ENCODE measurements around the gene CD2. TPM values are rescaled to one million over a fixed set of nuclear protein-coding genes. Genes with fewer than 3 reads are reported as not detected.

Gene CD2
- total RNA-seq, 4 donors from 2014 or later = 5.0 to 8.7 (median 6.3) TPM; not detected in 1

- no peak overlapping the region for H3K4me3 ChIP-seq
- no peaks in the 10 kb centered on the region for H3K36me3 ChIP-seq
- no peak for TF ChIP-seq POLR2A (IDR thresholded peaks at IDR 0.05)
- 80 to 89% methylated on average over 5 of the region's 5 CpGs for WGBS, 2 donors (ENCODE audit: low coverage in 1 of 2)
- intact Hi-C loops (cut with DNase I; ENCODE audit: low total_unique reads) = no loop called here
- DNase-seq = no peak
- H3K9me3 ChIP-seq = no peaks in the 10 kb centered on the region
- peaks cover 0 to 2% (median 0%) of the 10 kb centered on the region in 4 donors for H3K4me1 ChIP-seq
- no peak overlapping the region for H3K27ac ChIP-seq
- in situ Hi-C loops (cut with MboI; ENCODE audit: low pct_ligation_motif_present in 1 of 4, low pct_unique_long_range_greater_than_20kb in 1 of 4, low sequenced_read_pairs in 3 of 4) = no loop called here
- H3K27me3 ChIP-seq = no peaks in the 10 kb centered on the region
Observed at GRCh38 chr1:116726872-116727820, 27.1 kb upstream of the CD2 start.

GRCh38 chr1:116731439-116731838 is 22.8 kb upstream of the CD2 start:
- TF ChIP-seq POLR2A (IDR thresholded peaks at IDR 0.05) = no peak
- no peak for TF ChIP-seq POLR2AphosphoS5 (IDR thresholded peaks at IDR 0.05)
- no peak for TF ChIP-seq EP300 (IDR thresholded peaks at IDR 0.05; ENCODE audit: low read depth)
- no peak for TF ChIP-seq CTCF (IDR thresholded peaks at IDR 0.05)
- no peaks in the 10 kb centered on the region for H3K36me3 ChIP-seq
- H3K4me3 ChIP-seq = no peak overlapping the region
- no peak overlapping the region for H3K27ac ChIP-seq
- intact Hi-C loops (cut with DNase I; ENCODE audit: low total_unique reads) (loop anchor here (5.0 kb wide), 1 partner anchor 326 kb away; no protein-coding TSS in a partner anchor), in situ Hi-C loops (cut with MboI; ENCODE audit: low pct_ligation_motif_present in 1 of 4, low pct_unique_long_range_greater_than_20kb in 1 of 4, low sequenced_read_pairs in 3 of 4) (loop anchor here in 3 of 4 donors (10.0 kb wide), 3 partner anchors 83 to 393 kb away; partner anchors contain the start of gene TRIM45 (in 1 of the 3))
- no peaks in the 10 kb centered on the region for H3K4me1 ChIP-seq
- no peak for DNase-seq
- no peaks in the 10 kb centered on the region for H3K9me3 ChIP-seq
- no peaks in the 10 kb centered on the region for H3K27me3 ChIP-seq

GRCh38 chr1:116732726-116733125 is 21.5 kb upstream of the CD2 start:
- H3K9me3 ChIP-seq = no peaks in the 10 kb centered on the region
- intact Hi-C loops (cut with DNase I; ENCODE audit: low total_unique reads) = loop anchor here (5.0 kb wide), 1 partner anchor 325 kb away; no protein-coding TSS in a partner anchor
- WGBS, 2 donors (ENCODE audit: low coverage in 1 of 2) = 93 to 96% methylated on average over 3 to 6 of the region's 6 CpGs
- H3K36me3 ChIP-seq = no peaks in the 10 kb centered on the region
- TF ChIP-seq POLR2AphosphoS5 (IDR thresholded peaks at IDR 0.05) (no peak), CTCF (IDR thresholded peaks at IDR 0.05) (no peak), EP300 (IDR thresholded peaks at IDR 0.05; ENCODE audit: low read depth) (no peak), POLR2A (IDR thresholded peaks at IDR 0.05) (no peak)
- H3K27ac ChIP-seq = no peak overlapping the region
- no peaks in the 10 kb centered on the region for H3K4me1 ChIP-seq
- no peak for DNase-seq
- H3K27me3 ChIP-seq = no peaks in the 10 kb centered on the region
- no peak overlapping the region for H3K4me3 ChIP-seq
- in situ Hi-C loops (cut with MboI; ENCODE audit: low pct_ligation_motif_present in 1 of 4, low pct_unique_long_range_greater_than_20kb in 1 of 4, low sequenced_read_pairs in 3 of 4) = loop anchor here in 3 of 4 donors (10.0 kb wide), 3 partner anchors 82 to 392 kb away; partner anchors contain the start of gene TRIM45 (in 1 of the 3)

- no peaks in the 10 kb centered on the region for H3K9me3 ChIP-seq
- no peaks in the 10 kb centered on the region for H3K4me1 ChIP-seq
- H3K27ac ChIP-seq = no peak overlapping the region
- no peak for TF ChIP-seq POLR2AphosphoS5 (IDR thresholded peaks at IDR 0.05)
- 85 to 88% methylated on average over 5 of the region's 5 CpGs for WGBS, 2 donors (ENCODE audit: low coverage in 1 of 2)
- H3K27me3 ChIP-seq = no peaks in the 10 kb centered on the region
- H3K4me3 ChIP-seq = no peak overlapping the region
- DNase-seq = no peak
- H3K36me3 ChIP-seq = no peaks in the 10 kb centered on the region
- in situ Hi-C loops (cut with MboI; ENCODE audit: low pct_ligation_motif_present in 1 of 4, low pct_unique_long_range_greater_than_20kb in 1 of 4, low sequenced_read_pairs in 3 of 4) (loop anchor here in 3 of 4 donors (10.0 kb wide), 3 partner anchors 81 to 391 kb away; partner anchors contain the start of gene TRIM45 (in 1 of the 3)), intact Hi-C loops (cut with DNase I; ENCODE audit: low total_unique reads) (loop anchor here (5.0 kb wide), 1 partner anchor 324 kb away; no protein-coding TSS in a partner anchor)
Observed at GRCh38 chr1:116733476-116734365, 20.5 kb upstream of the CD2 start.

All from transverse colon (tissue), 4 donors.